Panc1 (cell line): ENCODE measurements around the gene PARVB. TPM values are rescaled to one million over a fixed set of nuclear protein-coding genes. Genes with fewer than 3 reads are reported as not detected.

Source experiments
- ATAC-seq: fragments of 200-7000 bp; cut with Tn5 transposase; 2 replicates; pipeline ENCODE4 v1.9.1; 2020; ENCODE audit warnings: mild to moderate bottlenecking, moderate library complexity
- BruUV-seq: library from RNA; stranded (reverse); fragments of 400-500 nt; replicated peaks from 2 replicates; lab custom pipeline; 2021; lab: Mats Ljungman, UMichigan
- CTCF ChIA-PET: fragments of 300-600 bp; sonication (Branson Sonifier 250); formaldehyde crosslinking; loops from one replicate; lab custom pipeline; 2022; ENCODE audit warnings: antibody characterized with exemption; lab: Charles Lee
- POLR2A ChIA-PET: fragments of 300-600 bp; sonication (Branson Sonifier 250); formaldehyde crosslinking; loops from one replicate; lab custom pipeline; 2022; ENCODE audit warnings: antibody characterized with exemption; lab: Charles Lee
- DNase-seq: peaks from one replicate; pipeline ENCODE4 v3.0.0-alpha.2; 2010; ENCODE audit warnings: low read depth, low spot score
- H3K27ac ChIP-seq: 2 replicates; pipeline ENCODE4 v1.5.1; 2011; ENCODE audit warnings: mild to moderate bottlenecking, low read length, inconsistent platforms
- H3K27me3 ChIP-seq: fragments of 200-500 bp; sonication (Bioruptor generic); 2 replicates; pipeline ENCODE4 v1.6.0; 2014; ENCODE audit warnings: low read length, inconsistent platforms; ENCODE audit not compliant: control insufficient read depth, insufficient read depth
- H3K36me3 ChIP-seq: fragments of 200-500 bp; sonication (Bioruptor generic); 2 replicates; pipeline ENCODE4 v1.5.1; 2014; ENCODE audit warnings: inconsistent platforms, mild to moderate bottlenecking, low read length, moderate library complexity; ENCODE audit not compliant: control insufficient read depth, insufficient read depth
- H3K4me1 ChIP-seq: 2 replicates; pipeline ENCODE4 v1.5.1; 2011; ENCODE audit warnings: inconsistent platforms, mild to moderate bottlenecking, low read length, moderate library complexity; ENCODE audit not compliant: control insufficient read depth, insufficient read depth
- H3K4me3 ChIP-seq, 2 experiments: 2 replicates each; pipeline ENCODE4 v1.5.1; 2011 to 2012; ENCODE audit warnings: low read depth in 2 of 2, low read length in 2 of 2, mild to moderate bottlenecking in 2 of 2, inconsistent platforms in 1 of 2, moderate library complexity in 1 of 2
- H3K9me3 ChIP-seq: fragments of 200-500 bp; sonication (Bioruptor generic); 2 replicates; pipeline ENCODE4 v1.5.1; 2014; ENCODE audit warnings: low read depth, mild to moderate bottlenecking, inconsistent platforms, low read length, moderate library complexity; ENCODE audit not compliant: control insufficient read depth, insufficient read depth
- CTCF ChIP-seq: fragments of 450-650 bp; IDR thresholded peaks from 2 replicates; pipeline ENCODE4 v1.5.1; 2017; ENCODE audit warnings: mild to moderate bottlenecking
- POLR2AphosphoS5 ChIP-seq: IDR thresholded peaks from 2 replicates; pipeline ENCODE4 v1.6.1; 2012; ENCODE audit warnings: mild to moderate bottlenecking, low read depth, low read length, moderate library complexity
- REST ChIP-seq, 2 experiments: IDR thresholded peaks; 2 replicates each; pipeline ENCODE4 v1.6.1; 2011 to 2012; ENCODE audit warnings: low read depth in 2 of 2, control low read depth in 1 of 2, low read length in 1 of 2, mild to moderate bottlenecking in 1 of 2, moderate library complexity in 1 of 2; ENCODE audit not compliant: insufficient read depth in 1 of 2
- SIN3A ChIP-seq: IDR thresholded peaks from 2 replicates; pipeline ENCODE4 v1.6.1; 2012; ENCODE audit warnings: low read depth, mild to moderate bottlenecking, low read length, moderate library complexity, borderline replicate concordance; ENCODE audit not compliant: insufficient read depth
- TCF7L2 ChIP-seq: IDR thresholded peaks from 2 replicates; pipeline ENCODE4 v1.6.1; 2011; ENCODE audit warnings: mild to moderate bottlenecking, low read depth, low read length, inconsistent platforms
- in situ Hi-C: cut with HindIII; loops from 2 replicates; pipeline ENCODE4 v1.10.0; 2016; ENCODE audit warnings: low sequenced_read_pairs, low pct_unique_long_range_greater_than_20kb
- intact Hi-C: fragments of 100-400 bp; cut with micrococcal nuclease; formaldehyde crosslinking; loops from one replicate; pipeline ENCODE4 v1.10.0; 2022; ENCODE audit not compliant: unreplicated experiment
- total RNA-seq: library from RNA; stranded (reverse); gene quantifications from one replicate; pipeline ENCODE4 v1.2.1, GENCODE V29; 2021; ENCODE audit not compliant: unreplicated experiment

Gene PARVB
- total RNA-seq, 1 experiment from 2014 or later = 28.1 TPM

GRCh38 chr22:44218071-44218470, 194.0 kb downstream of the PARVB start:
- H3K4me3 ChIP-seq = no peak overlapping the region
- DNase-seq (no peak), ATAC-seq (no peak)
- in situ Hi-C loops = no loop called here
- H3K36me3 ChIP-seq = no peaks in the 10 kb centered on the region
- ChIA-PET CTCF (no interaction called here), POLR2A (no interaction called here)
- no peak overlapping the region for H3K27ac ChIP-seq
- no peaks in the 10 kb centered on the region for H3K27me3 ChIP-seq
- H3K4me1 ChIP-seq = no peaks in the 10 kb centered on the region
- no peak for TF ChIP-seq POLR2AphosphoS5
- TF ChIP-seq TCF7L2 = no peak
- no peak for TF ChIP-seq REST (IDR thresholded peaks at IDR 0.05; ENCODE audit: insufficient read depth in 1 of 2, low read depth in 2 of 2, low read length in 1 of 2)
- no peak for TF ChIP-seq CTCF
- no peak for TF ChIP-seq SIN3A
- BruUV-seq = no TSS peak
- H3K9me3 ChIP-seq = no peaks in the 10 kb centered on the region
- intact Hi-C loops = no loop called here

DNA sequence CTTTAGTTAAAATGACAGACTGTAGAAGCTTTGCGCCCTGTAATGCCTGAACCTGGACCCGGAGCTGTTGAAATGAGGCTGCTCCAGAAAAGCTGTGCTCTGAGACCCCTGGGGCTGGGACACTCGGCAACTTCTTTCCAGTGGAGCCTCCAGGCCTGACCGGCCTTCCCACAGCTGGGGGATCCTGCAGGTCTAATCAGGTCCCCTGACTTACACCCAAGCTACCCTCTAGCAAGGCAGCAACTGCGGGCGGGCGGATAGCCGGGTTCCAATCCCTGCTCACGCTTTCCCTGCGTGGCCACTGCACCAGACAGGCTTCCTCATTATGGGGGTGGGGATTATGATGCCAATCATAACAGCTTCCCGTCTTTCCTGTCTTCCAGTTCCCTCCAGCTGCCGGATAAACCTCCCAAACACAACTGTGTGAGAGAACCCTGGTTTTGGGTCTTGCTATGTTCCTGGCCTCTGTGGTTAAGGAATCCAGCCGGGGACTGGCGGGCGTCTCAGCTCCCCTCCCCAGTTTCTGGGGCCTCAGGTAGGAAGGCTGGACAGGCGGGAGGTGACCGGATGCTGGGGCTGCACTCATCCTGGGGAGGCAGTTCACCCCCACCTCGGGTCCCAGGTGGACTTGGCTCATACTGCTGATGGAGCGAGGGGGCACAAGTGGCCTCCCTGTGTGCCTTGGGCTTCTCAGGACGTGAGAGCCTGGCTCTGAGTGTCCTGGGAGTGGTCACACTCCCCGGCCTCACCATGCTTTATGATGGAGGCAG, 195.2 kb downstream of the PARVB start:
- no peak overlapping the region for H3K4me3 ChIP-seq
- H3K9me3 ChIP-seq = no peaks in the 10 kb centered on the region
- no TSS peak for BruUV-seq
- ChIA-PET CTCF (no interaction called here), POLR2A (no interaction called here)
- H3K27ac ChIP-seq = no peak overlapping the region
- intact Hi-C loops (no loop called here), in situ Hi-C loops (no loop called here)
- ATAC-seq = no peak
- H3K27me3 ChIP-seq = no peaks in the 10 kb centered on the region
- TF ChIP-seq POLR2AphosphoS5 (no peak), SIN3A (no peak), REST (IDR thresholded peaks at IDR 0.05; ENCODE audit: insufficient read depth in 1 of 2, low read depth in 2 of 2, low read length in 1 of 2) (no peak), CTCF (no peak), TCF7L2 (no peak)
- no peaks in the 10 kb centered on the region for H3K36me3 ChIP-seq
- DNase-seq = no peak
- H3K4me1 ChIP-seq = no peaks in the 10 kb centered on the region
